ENCODE measurements around the gene ZNF174. TPM values are rescaled to one million over a fixed set of nuclear protein-coding genes. Genes with fewer than 3 reads are reported as not detected.

ZNF174 gene
- total RNA-seq, 1 experiment from 2014 or later: 10.8 TPM

- Histone ChIP-seq H3K23ac (ENCODE audit: insufficient read length, low read depth, low read length) (no peak overlapping the region), H4K8ac (replicated peaks; ENCODE audit: insufficient read length, low read depth, low read length) (no peak overlapping the region), H3K4me1 (ENCODE audit: insufficient read depth, low read length) (no peaks in the 10 kb centered on the region), H3K27ac (ENCODE audit: insufficient read length, low read depth, low read length) (no peak overlapping the region), H3K79me2 (ENCODE audit: insufficient read depth, low read length) (peaks cover 3% of the 10 kb centered on the region; the same call in 1 of the 2 replicates), H3K18ac (ENCODE audit: insufficient read length, low read depth, low read length) (no peak overlapping the region), H4K5ac (ENCODE audit: insufficient read length, low read depth, low read length) (no peak overlapping the region), H2BK12ac (ENCODE audit: insufficient read length, low read depth, low read length) (no peak overlapping the region), H4K20me1 (ENCODE audit: control insufficient read depth, insufficient read depth, insufficient read length) (no peaks in the 10 kb centered on the region), H3K9me3 (ENCODE audit: control insufficient read depth, low read depth, low read length) (no peaks in the 10 kb centered on the region), H3K23me2 (ENCODE audit: insufficient read length, low read depth, low read length, poor library complexity, severe bottlenecking) (peaks cover 12% of the 10 kb centered on the region), H3K79me1 (ENCODE audit: insufficient read depth, low read depth, low read length, poor library complexity, severe bottlenecking) (peaks cover 2% of the 10 kb centered on the region), H3K4me2 (ENCODE audit: insufficient read depth, insufficient read length, low read length) (peak overlapping the region; percentile 98), H3K4ac (ENCODE audit: low read depth, low read length) (no peak overlapping the region), H3K27me3 (ENCODE audit: insufficient read depth, low read length) (no peaks in the 10 kb centered on the region), H3T11ph (ENCODE audit: low read length) (no peak overlapping the region), H2BK15ac (ENCODE audit: low read depth, low read length) (no peak overlapping the region), H2AK5ac (ENCODE audit: insufficient read length, low read length) (no peak overlapping the region), H3K56ac (ENCODE audit: insufficient read length, low read depth, low read length) (no peak overlapping the region), H4K91ac (ENCODE audit: insufficient read length, low read depth, low read length) (no peak overlapping the region), H2BK120ac (ENCODE audit: low read depth, low read length, poor library complexity, severe bottlenecking) (no peak overlapping the region), H3K14ac (ENCODE audit: insufficient read depth, low read length) (no peak overlapping the region), H2AFZ (ENCODE audit: low read length) (no peak overlapping the region), H2BK5ac (ENCODE audit: insufficient read length, low read length) (no peak overlapping the region), H3K9ac (ENCODE audit: extremely low read depth, insufficient read length, low read length) (peak overlapping the region; percentile 86), H2BK20ac (ENCODE audit: low read depth, low read length, poor library complexity, severe bottlenecking) (no peak overlapping the region)
- no peak for DNase-seq
- Mint-ChIP-seq H3K4me1 (peaks cover 7 to 9% of the 10 kb centered on the region in 2 experiments), H3K27me3 (ENCODE audit: low read depth) (no peaks in the 10 kb centered on the region), H3K36me3 (ENCODE audit: insufficient read depth in 1 of 3, low read depth in 3 of 3) (peaks cover 56 to 65% (median 61%) of the 10 kb centered on the region in 3 experiments), H3K9me3 (peaks cover 18 to 28% of the 10 kb centered on the region in 2 experiments), H3K27ac (peak overlapping the region; percentile 88 to 92 (median 90); a peak in 5 of 7 replicates), H3K4me3 (peak overlapping the region; percentile 82 to 95)
- no CpG with 5 or more reads among the region's 18 CpGs for WGBS (ENCODE audit: extremely low coverage, insufficient read length, low lambda C conversion rate)
- no peak for TF ChIP-seq CTCF (conservative IDR thresholded peaks at IDR 0.05)
Observed at GRCh38 chr16:3400446-3400778, 603 bp upstream of the ZNF174 start.
